Measurements from ENCODE around the gene DDX27. TPM values are rescaled to one million over a fixed set of nuclear protein-coding genes. Genes with fewer than 3 reads are reported as not detected.

DDX27 gene
- total and polyA plus RNA-seq, 2 of the 13 experiments (the other 11 are each of a cell fraction or from before 2014, with no cell fraction given), result 42.6 to 72.8 TPM

DNA sequence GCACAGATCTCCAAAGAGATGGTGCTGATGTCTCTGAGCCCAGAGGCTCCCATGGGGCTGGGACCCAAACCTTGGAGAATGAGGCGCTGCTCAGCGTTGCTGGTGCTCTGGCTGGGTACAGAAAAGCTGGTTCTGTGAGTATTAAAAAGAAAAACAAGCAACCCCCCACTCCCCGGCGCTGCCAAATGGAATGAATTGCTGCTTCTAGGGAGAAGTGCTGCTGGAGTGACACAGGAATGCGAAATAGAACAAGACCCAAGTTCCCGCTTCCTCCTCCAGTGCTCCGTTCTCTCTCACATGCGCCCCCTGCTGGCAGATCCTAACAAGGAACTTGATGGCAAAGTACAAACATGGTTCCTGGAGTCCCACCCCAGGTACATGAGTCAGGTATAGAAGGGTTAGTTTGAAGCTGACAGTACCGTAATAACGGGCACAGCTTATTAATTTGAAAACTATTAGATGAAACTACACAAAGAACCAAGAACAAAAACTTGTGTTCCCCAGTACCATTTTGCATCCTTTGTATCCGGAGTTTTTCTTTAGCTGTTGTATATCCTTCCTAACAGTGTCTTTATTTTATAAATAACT lies 2.1 kb upstream of the DDX27 start (continued):
- TF ChIP-seq PCBP2 (optimal IDR thresholded peaks at IDR 0.05; ENCODE audit: low read depth, low read length, poor library complexity, severe bottlenecking) (no peak), KDM3A (CRISPR knock-in tag; IDR thresholded peaks at IDR 0.05; ENCODE audit: low read depth) (peak; percentile 68; the same call in 1 of the 2 replicates), ZNF256 (CRISPR knock-in tag; conservative IDR thresholded peaks at IDR 0.05) (no peak), BRCA1 (CRISPR knock-in tag; IDR thresholded peaks at IDR 0.05) (0 out of 2 replicates have a peak, but pooled peaks have one; percentile 45), ZNF782 (CRISPR knock-in tag; IDR thresholded peaks at IDR 0.05; ENCODE audit: borderline replicate concordance) (no peak), ZBTB8A (CRISPR knock-in tag; IDR thresholded peaks at IDR 0.05; ENCODE audit: borderline replicate concordance, low read depth) (no peak), ZSCAN9 (CRISPR knock-in tag; IDR thresholded peaks at IDR 0.05; ENCODE audit: borderline replicate concordance) (peak; percentile 77; the same call in 1 of the 2 replicates), RFXAP (CRISPR knock-in tag; IDR thresholded peaks at IDR 0.05; ENCODE audit: borderline replicate concordance) (0 out of 2 replicates have a peak, but pooled peaks have one; percentile 53), REXO4 (CRISPR knock-in tag; IDR thresholded peaks at IDR 0.05; ENCODE audit: borderline replicate concordance) (no peak), RXRB (CRISPR knock-in tag; IDR thresholded peaks at IDR 0.05; ENCODE audit: borderline replicate concordance) (peak; percentile 74; the same call in 1 of the 2 replicates), MED13 (CRISPR knock-in tag; IDR thresholded peaks at IDR 0.05) (no peak; the same call in 1 of the 2 replicates), ETV5 (CRISPR knock-in tag; IDR thresholded peaks at IDR 0.05; ENCODE audit: borderline replicate concordance) (peak; percentile 78; the same call in 1 of the 2 replicates), NCOA5 (CRISPR knock-in tag; IDR thresholded peaks at IDR 0.05) (no peak), KDM4B (CRISPR knock-in tag; IDR thresholded peaks at IDR 0.05) (no peak; the same call in 1 of the 2 replicates), ZNF543 (CRISPR knock-in tag; IDR thresholded peaks at IDR 0.05) (no peak), SALL1 (CRISPR knock-in tag; IDR thresholded peaks at IDR 0.05) (peak; percentile 46; the same call in 1 of the 2 replicates), HNRNPUL1 (IDR thresholded peaks at IDR 0.05; ENCODE audit: low read depth, low read length) (no peak), TARDBP (CRISPR knock-in tag; IDR thresholded peaks at IDR 0.05) (peak; percentile 63; the same call in 1 of the 2 replicates), ZNF331 (CRISPR knock-in tag; IDR thresholded peaks at IDR 0.05) (peak; percentile 88), ZZZ3 (CRISPR knock-in tag; IDR thresholded peaks at IDR 0.05; ENCODE audit: borderline replicate concordance) (no peak), ZNF749 (CRISPR knock-in tag; IDR thresholded peaks at IDR 0.05; ENCODE audit: borderline replicate concordance) (no peak), ZFP1 (CRISPR knock-in tag; IDR thresholded peaks at IDR 0.05) (peak; percentile 94; the same call in 1 of the 2 replicates), ZFP36 (IDR thresholded peaks at IDR 0.05; ENCODE audit: borderline replicate concordance, low read depth, low read length, partially characterized antibody) (no peak), HMGA1 (CRISPR knock-in tag; conservative IDR thresholded peaks at IDR 0.05) (no peak), HOXA3 (CRISPR knock-in tag; IDR thresholded peaks at IDR 0.05) (peak; percentile 64), ZNF234 (CRISPR knock-in tag; conservative IDR thresholded peaks at IDR 0.05) (no peak), KMT2B (CRISPR knock-in tag; IDR thresholded peaks at IDR 0.05) (peak; percentile 72; the same call in 1 of the 2 replicates)
- TF ChIP-seq, protein P1, sequence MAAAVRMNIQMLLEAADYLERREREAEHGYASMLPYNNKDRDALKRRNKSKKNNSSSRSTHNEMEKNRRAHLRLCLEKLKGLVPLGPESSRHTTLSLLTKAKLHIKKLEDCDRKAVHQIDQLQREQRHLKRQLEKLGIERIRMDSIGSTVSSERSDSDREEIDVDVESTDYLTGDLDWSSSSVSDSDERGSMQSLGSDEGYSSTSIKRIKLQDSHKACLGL (CRISPR knock-in tag; IDR thresholded peaks at IDR 0.05), result no peak
- TF ChIP-seq, protein P2, sequence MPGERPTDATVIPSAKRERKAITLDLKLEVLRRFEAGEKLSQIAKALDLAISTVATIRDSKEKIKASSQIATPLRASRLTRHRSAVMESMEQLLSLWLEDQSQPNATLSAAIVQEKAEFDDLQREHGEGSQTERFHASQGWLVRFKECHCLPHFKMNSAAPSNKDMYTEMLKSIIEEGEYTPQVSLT (CRISPR knock-in tag; IDR thresholded peaks at IDR 0.05; ENCODE audit: borderline replicate concordance, low read depth), result no peak
